ENCODE measurements around the gene STK24. TPM values are rescaled to one million over a fixed set of nuclear protein-coding genes. Genes with fewer than 3 reads are reported as not detected.

STK24 gene
- total and polyA plus RNA-seq, 4 donors: 42.7 to 56.1 (median 52.2) TPM

- no peak for DNase-seq (ENCODE audit: low read depth in 4 of 6, low spot score in 6 of 6)
- Histone ChIP-seq H3K9me3 (ENCODE audit: control insufficient read depth, insufficient read depth, low read length) (no peaks in the 10 kb centered on the region), H3K27ac (ENCODE audit: low read depth, low read length) (no peak overlapping the region), H3K4me1 (ENCODE audit: control insufficient read depth, insufficient read depth, low read length) (peaks cover 10% of the 10 kb centered on the region), H3K36me3 (ENCODE audit: control insufficient read depth, insufficient read depth, low read length) (peaks cover 48% of the 10 kb centered on the region), H3K27me3 (ENCODE audit: control insufficient read depth, insufficient read depth, low read length) (no peaks in the 10 kb centered on the region), H3K4me3 (ENCODE audit: low read depth, low read length) (no peak overlapping the region)
- 83% methylated on average over 10 of the region's 10 CpGs for WGBS (ENCODE audit: insufficient coverage)
These were observed 147.8 kb downstream of the STK24 start for GRCh38 chr13:98429081-98429480.

- WGBS (ENCODE audit: insufficient coverage): 94% methylated on average over 15 of the region's 15 CpGs
- Histone ChIP-seq H3K27ac (ENCODE audit: low read depth, low read length) (no peak overlapping the region), H3K27me3 (ENCODE audit: control insufficient read depth, insufficient read depth, low read length) (no peaks in the 10 kb centered on the region), H3K4me3 (ENCODE audit: low read depth, low read length) (no peak overlapping the region), H3K36me3 (ENCODE audit: control insufficient read depth, insufficient read depth, low read length) (peaks cover 47% of the 10 kb centered on the region), H3K9me3 (ENCODE audit: control insufficient read depth, insufficient read depth, low read length) (no peaks in the 10 kb centered on the region), H3K4me1 (ENCODE audit: control insufficient read depth, insufficient read depth, low read length) (peaks cover 10% of the 10 kb centered on the region)
- DNase-seq (ENCODE audit: low read depth in 4 of 6, low spot score in 6 of 6): no peak
These were observed 148.5 kb downstream of the STK24 start for GRCh38 chr13:98428256-98428966.

GRCh38 chr13:98427331-98427995 lies 149.4 kb downstream of the STK24 start:
- DNase-seq (ENCODE audit: low read depth in 4 of 6, low spot score in 6 of 6): no peak
- Histone ChIP-seq H3K27me3 (ENCODE audit: control insufficient read depth, insufficient read depth, low read length) (no peaks in the 10 kb centered on the region), H3K4me1 (ENCODE audit: control insufficient read depth, insufficient read depth, low read length) (peaks cover 10% of the 10 kb centered on the region), H3K9me3 (ENCODE audit: control insufficient read depth, insufficient read depth, low read length) (no peaks in the 10 kb centered on the region), H3K36me3 (ENCODE audit: control insufficient read depth, insufficient read depth, low read length) (peaks cover 42% of the 10 kb centered on the region), H3K4me3 (ENCODE audit: low read depth, low read length) (no peak overlapping the region), H3K27ac (ENCODE audit: low read depth, low read length) (no peak overlapping the region)
- WGBS (ENCODE audit: insufficient coverage): 69% methylated on average over 13 of the region's 13 CpGs

- no peak overlapping the region for H3K27ac ChIP-seq (ENCODE audit: low read depth, low read length)
- WGBS (ENCODE audit: insufficient coverage): 80% methylated on average over 1 of the region's 7 CpGs
- no peak for DNase-seq (ENCODE audit: low read depth in 4 of 6, low spot score in 6 of 6)
- no peaks in the 10 kb centered on the region for H3K27me3 ChIP-seq (ENCODE audit: control insufficient read depth, insufficient read depth, low read length)
- peaks cover 38% of the 10 kb centered on the region for H3K36me3 ChIP-seq (ENCODE audit: control insufficient read depth, insufficient read depth, low read length)
- H3K4me1 ChIP-seq (ENCODE audit: control insufficient read depth, insufficient read depth, low read length): peaks cover 8% of the 10 kb centered on the region
- no peaks in the 10 kb centered on the region for H3K9me3 ChIP-seq (ENCODE audit: control insufficient read depth, insufficient read depth, low read length)
- H3K4me3 ChIP-seq (ENCODE audit: low read depth, low read length): no peak overlapping the region
These were observed 153.5 kb downstream of the STK24 start for GRCh38 chr13:98423417-98423816.

- Histone ChIP-seq H3K27me3 (ENCODE audit: control insufficient read depth, insufficient read depth, low read length) (no peaks in the 10 kb centered on the region), H3K4me1 (ENCODE audit: control insufficient read depth, insufficient read depth, low read length) (no peaks in the 10 kb centered on the region), H3K36me3 (ENCODE audit: control insufficient read depth, insufficient read depth, low read length) (peaks cover 32% of the 10 kb centered on the region), H3K9me3 (ENCODE audit: control insufficient read depth, insufficient read depth, low read length) (no peaks in the 10 kb centered on the region), H3K27ac (ENCODE audit: low read depth, low read length) (no peak overlapping the region), H3K4me3 (ENCODE audit: low read depth, low read length) (no peak overlapping the region)
- DNase-seq (ENCODE audit: low read depth in 4 of 6, low spot score in 6 of 6): no peak
- 83% methylated on average over 9 of the region's 9 CpGs for WGBS (ENCODE audit: insufficient coverage)
These were observed 154.9 kb downstream of the STK24 start for GRCh38 chr13:98422046-98422445.

- Histone ChIP-seq H3K4me3 (ENCODE audit: low read depth, low read length) (no peak overlapping the region), H3K27me3 (ENCODE audit: control insufficient read depth, insufficient read depth, low read length) (no peaks in the 10 kb centered on the region), H3K9me3 (ENCODE audit: control insufficient read depth, insufficient read depth, low read length) (no peaks in the 10 kb centered on the region), H3K4me1 (ENCODE audit: control insufficient read depth, insufficient read depth, low read length) (no peaks in the 10 kb centered on the region), H3K27ac (ENCODE audit: low read depth, low read length) (no peak overlapping the region), H3K36me3 (ENCODE audit: control insufficient read depth, insufficient read depth, low read length) (peaks cover 35% of the 10 kb centered on the region)
- DNase-seq (ENCODE audit: low read depth in 4 of 6, low spot score in 6 of 6): no peak
- WGBS (ENCODE audit: insufficient coverage): 95% methylated on average over 2 of the region's 6 CpGs
These were observed 156.2 kb downstream of the STK24 start for GRCh38 chr13:98420554-98421175.

GRCh38 chr13:98419786-98420553 lies 156.9 kb downstream of the STK24 start:
- Histone ChIP-seq H3K4me3 (ENCODE audit: low read depth, low read length) (no peak overlapping the region), H3K9me3 (ENCODE audit: control insufficient read depth, insufficient read depth, low read length) (no peaks in the 10 kb centered on the region), H3K36me3 (ENCODE audit: control insufficient read depth, insufficient read depth, low read length) (peaks cover 36% of the 10 kb centered on the region), H3K27ac (ENCODE audit: low read depth, low read length) (no peak overlapping the region), H3K4me1 (ENCODE audit: control insufficient read depth, insufficient read depth, low read length) (no peaks in the 10 kb centered on the region), H3K27me3 (ENCODE audit: control insufficient read depth, insufficient read depth, low read length) (no peaks in the 10 kb centered on the region)
- DNase-seq (ENCODE audit: low read depth in 4 of 6, low spot score in 6 of 6): no peak
- 94% methylated on average over 12 of the region's 14 CpGs for WGBS (ENCODE audit: insufficient coverage)

GRCh38 chr13:98416408-98416807 lies 160.5 kb downstream of the STK24 start:
- no peaks in the 10 kb centered on the region for H3K9me3 ChIP-seq (ENCODE audit: control insufficient read depth, insufficient read depth, low read length)
- no peak overlapping the region for H3K27ac ChIP-seq (ENCODE audit: low read depth, low read length)
- H3K4me1 ChIP-seq (ENCODE audit: control insufficient read depth, insufficient read depth, low read length): no peaks in the 10 kb centered on the region
- H3K27me3 ChIP-seq (ENCODE audit: control insufficient read depth, insufficient read depth, low read length): no peaks in the 10 kb centered on the region
- H3K36me3 ChIP-seq (ENCODE audit: control insufficient read depth, insufficient read depth, low read length): peaks cover 33% of the 10 kb centered on the region
- H3K4me3 ChIP-seq (ENCODE audit: low read depth, low read length): no peak overlapping the region
- DNase-seq (ENCODE audit: low read depth in 4 of 6, low spot score in 6 of 6): no peak
- WGBS (ENCODE audit: insufficient coverage): 93% methylated on average over 3 of the region's 4 CpGs

GRCh38 chr13:98415326-98416070 lies 161.4 kb downstream of the STK24 start:
- Histone ChIP-seq H3K9me3 (ENCODE audit: control insufficient read depth, insufficient read depth, low read length) (no peaks in the 10 kb centered on the region), H3K36me3 (ENCODE audit: control insufficient read depth, insufficient read depth, low read length) (peaks cover 33% of the 10 kb centered on the region), H3K27ac (ENCODE audit: low read depth, low read length) (no peak overlapping the region), H3K4me3 (ENCODE audit: low read depth, low read length) (no peak overlapping the region), H3K4me1 (ENCODE audit: control insufficient read depth, insufficient read depth, low read length) (peaks cover 2% of the 10 kb centered on the region), H3K27me3 (ENCODE audit: control insufficient read depth, insufficient read depth, low read length) (no peaks in the 10 kb centered on the region)
- no peak for DNase-seq (ENCODE audit: low read depth in 4 of 6, low spot score in 6 of 6)
- WGBS (ENCODE audit: insufficient coverage): 97% methylated on average over 14 of the region's 18 CpGs

Data from spinal cord (tissue), 10 donors.